AG08395 (cell line): ENCODE measurements around the gene JAG2.

Experiments used
- DNase-seq: peaks from one replicate; pipeline ENCODE4 v3.0.0; 2012; ENCODE audit warnings: mixed read lengths, low spot score

Gene JAG2

DNA sequence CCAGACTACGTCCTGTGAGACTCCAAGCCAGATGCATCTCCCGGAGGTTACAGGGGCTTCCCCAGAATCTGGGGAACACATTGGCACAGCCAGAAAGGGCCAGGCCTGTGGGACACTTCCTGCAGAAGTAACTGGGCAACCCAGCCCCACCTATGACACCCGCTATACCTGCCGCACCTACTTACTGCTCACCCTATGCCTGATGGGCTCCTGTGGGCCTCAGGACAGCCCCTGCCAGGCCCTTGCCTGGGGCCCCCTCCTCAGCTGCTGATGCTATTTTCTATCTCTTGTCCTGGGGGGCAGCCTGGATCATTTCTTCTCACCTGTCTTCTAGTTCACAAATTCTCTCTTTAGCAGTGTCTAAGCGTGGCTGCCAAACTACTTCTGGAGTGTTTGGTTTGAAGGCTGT is 28.7 kb downstream of the JAG2 start:
- no peak for DNase-seq

- no peak for DNase-seq
Measured at GRCh38 chr14:105139212-105139825, 29.3 kb downstream of the JAG2 start.

DNA sequence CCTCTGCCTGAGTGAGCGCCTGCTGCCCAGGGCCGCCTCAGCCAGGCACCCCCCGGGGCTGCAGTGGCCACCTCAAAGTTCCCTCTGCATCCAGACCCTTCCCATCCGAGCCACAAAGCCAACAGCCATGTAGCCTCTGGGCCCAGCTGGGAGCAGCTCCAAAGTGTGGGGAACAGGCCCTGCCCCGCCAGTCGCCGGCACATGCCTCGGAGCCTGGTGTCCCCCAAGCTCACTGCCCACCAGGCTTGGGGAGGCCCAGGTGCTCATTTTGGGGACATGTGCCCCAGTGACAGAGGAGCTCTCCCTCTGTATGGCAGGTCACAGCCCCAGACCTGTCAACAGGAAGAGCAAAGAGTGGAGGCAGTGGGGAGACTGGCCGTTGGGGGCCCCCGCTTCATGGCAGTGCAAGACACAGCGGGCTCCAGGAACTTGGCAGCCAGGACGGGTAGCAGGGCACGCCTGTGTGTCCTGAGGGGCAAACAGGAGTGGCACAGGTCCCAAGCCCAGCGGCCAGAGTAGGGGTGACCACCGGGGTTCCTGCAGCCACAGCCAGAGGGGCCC is 29.9 kb downstream of the JAG2 start:
- DNase-seq, result no peak

DNA sequence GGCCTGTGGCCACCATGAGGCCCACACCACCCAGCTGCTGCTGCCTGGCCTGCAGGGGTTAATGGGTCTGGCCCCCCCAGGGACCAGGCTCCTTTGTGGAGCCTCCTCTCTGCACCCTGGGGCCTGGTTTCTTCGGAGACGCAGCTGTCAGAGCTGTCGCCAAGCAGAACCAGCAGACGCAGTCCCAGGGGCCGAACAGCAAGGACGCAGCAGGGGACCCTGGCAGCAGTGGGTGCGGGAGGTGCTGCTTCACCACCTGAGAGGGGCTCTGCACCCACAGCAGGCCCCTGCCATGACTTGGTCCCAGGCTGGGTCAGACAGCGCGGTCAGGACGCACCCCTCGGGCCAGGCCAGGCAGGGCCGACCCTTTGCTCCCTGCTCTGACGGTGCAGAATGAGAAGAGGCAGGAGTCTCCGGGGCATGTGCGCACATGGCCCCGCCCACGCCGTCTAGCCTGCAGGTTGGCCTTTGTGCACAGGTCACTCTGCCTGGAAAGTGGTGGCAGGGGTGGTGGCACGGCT is 30.5 kb downstream of the JAG2 start:
- DNase-seq, result no peak

- DNase-seq, result no peak
Measured at GRCh38 chr14:105137481-105138020, 31.0 kb downstream of the JAG2 start.

GRCh38 chr14:105136401-105137322 is 31.9 kb downstream of the JAG2 start:
- DNase-seq, result no peak

DNA sequence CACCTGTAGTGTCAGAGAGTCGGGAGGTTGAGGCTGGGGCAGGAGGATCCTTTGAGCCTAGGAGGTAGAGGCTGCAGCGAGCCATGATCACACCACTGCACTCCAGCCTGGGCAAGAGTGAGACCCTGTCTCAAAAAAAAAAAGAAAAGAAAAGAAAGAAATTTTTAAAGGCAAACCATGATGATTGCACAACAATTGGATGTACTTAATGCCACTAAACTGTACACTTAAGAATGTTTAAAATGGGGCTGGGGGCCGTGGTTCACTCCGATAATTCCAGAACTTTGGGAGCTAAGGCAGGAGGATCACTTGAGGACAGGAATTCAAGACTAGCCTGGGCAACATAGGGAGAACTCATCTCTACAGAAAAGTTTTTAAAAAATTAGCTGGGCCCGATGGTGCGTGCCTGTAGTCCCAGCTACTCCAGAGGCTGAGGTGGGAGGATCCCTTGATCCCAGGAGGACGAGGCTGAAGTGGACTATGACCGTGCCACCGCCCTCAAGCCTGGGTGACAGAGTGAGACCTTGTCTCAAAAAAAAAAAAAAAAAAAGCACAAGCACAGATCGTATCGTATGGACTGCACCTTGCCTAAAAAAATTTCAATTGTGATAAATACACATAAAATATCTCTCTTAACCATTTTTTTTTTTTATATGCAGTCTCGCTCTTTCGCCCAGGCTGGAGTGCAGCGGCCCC is 32.7 kb downstream of the JAG2 start:
- DNase-seq, result no peak

- DNase-seq, result no peak
Measured at GRCh38 chr14:105132921-105133654, 35.5 kb downstream of the JAG2 start.

- no peak for DNase-seq
Measured at GRCh38 chr14:105131241-105131640, 37.3 kb downstream of the JAG2 start.

DNA sequence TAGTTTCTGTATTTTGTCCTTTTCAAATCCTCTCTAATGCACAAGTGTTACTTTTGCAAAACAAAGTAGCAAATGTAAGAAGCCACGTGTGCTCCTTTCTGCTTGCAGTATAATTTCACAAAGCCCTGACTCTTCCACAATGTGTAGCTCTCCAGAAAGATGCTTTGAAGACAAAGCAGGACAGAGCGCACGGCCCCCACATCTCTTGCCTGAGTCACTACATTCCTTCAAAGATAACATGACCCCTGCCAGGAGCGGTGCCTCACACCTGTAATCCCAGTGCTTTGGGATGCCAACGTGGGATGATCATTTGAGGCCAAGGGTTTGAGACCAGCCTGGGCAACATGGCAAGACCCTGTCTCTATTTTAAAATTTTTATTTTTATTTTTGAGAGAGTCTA is 40.5 kb downstream of the JAG2 start:
- no peak for DNase-seq

GRCh38 chr14:105126981-105127329 is 41.6 kb downstream of the JAG2 start:
- DNase-seq, result no peak

DNA sequence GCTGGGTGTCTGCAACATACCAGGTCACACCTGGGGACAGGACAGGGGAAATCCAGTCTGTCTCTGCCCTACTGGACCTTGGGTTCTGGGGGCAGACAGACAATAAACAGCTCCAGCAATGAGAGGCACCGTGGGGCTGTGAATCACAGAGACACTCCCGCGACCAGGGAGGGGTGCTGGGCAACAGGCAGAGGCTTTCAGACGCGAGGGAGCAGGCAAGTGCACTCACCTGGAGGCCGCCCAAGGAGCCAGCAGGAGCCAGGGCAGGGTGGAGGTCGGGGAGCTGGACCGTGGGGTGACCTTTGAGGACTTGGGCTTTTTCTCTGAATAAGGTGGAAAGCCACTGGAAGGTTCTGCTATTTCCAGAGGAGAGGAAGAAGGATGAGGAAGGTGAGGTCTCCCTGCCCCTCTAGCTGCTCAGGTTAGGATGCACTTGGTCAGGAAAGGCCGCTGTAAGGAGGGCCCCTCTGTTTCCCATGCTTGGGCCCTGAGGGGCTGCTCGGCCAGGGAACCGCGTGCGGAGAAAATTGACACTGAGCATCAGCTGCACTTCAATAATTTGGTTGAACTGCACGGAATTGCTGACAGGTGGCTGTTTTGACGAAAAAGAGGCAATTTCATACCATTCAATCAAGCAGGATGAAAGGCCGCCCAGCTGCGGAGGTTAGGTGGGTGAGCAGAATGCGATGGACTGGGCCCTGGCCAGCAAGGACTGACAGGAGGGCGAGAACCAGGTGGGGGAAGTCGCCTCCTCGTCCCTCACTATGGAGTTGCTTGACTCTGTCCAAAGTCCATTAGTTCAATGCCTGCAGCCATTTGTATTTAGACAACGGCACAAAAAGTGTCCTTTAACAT is 42.2 kb downstream of the JAG2 start:
- no peak for DNase-seq

- no peak for DNase-seq
Measured at GRCh38 chr14:105124823-105125222, 43.8 kb downstream of the JAG2 start.

GRCh38 chr14:105123981-105124765 is 44.4 kb downstream of the JAG2 start:
- DNase-seq, result no peak

DNA sequence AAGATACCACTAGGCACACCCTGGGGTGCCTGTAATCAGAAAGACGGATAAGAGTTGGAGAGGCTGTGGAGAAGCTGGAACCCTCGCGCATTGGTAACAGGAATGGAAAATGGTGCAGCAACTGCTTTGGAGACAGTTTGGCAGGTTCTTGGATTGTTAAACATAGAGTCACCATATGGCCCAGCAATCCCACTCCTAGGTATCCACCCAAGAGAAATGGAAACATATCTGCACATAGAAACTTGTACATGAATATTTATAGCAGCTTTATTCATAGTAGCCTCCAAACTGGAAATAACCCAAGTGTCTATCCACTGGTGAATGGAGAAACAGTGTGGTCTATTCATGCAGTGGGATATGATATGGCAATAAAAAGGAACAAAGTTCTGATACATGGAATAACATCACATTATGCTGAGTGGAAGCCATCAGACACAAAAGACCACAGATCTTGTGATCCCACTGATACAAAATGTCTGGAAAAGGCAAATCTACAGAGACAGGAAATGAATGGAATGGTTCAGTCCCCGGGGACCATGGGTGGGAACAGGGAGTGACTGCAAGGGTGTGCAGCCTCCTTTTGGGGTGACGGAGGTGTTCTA is 45.4 kb downstream of the JAG2 start:
- DNase-seq, result no peak

DNA sequence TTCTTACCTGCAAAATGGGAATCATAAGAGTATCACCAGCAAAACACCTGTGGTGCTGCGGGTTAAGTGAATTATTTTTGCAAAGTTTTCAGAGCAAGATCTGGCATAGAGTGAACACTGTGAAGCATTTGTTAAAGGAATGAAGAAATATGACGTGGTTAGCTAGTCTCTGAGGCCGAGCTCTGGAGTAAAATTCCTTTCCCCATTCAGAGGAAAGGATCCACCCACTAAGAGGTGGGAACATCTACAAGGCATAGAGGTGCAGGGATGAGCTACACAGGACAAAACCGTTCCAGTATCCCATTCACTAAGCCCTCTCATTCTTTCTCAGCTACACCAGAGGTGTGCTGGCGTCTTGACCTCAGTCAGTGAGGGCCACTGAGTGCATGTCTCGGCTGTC is 48.5 kb downstream of the JAG2 start:
- DNase-seq, result peak; percentile 15

- DNase-seq, result no peak
Measured at GRCh38 chr14:105119408-105120025, 49.1 kb downstream of the JAG2 start.

- DNase-seq, result no peak
Measured at GRCh38 chr14:105118646-105119407, 49.7 kb downstream of the JAG2 start.
